Activated CD4-positive, alpha-beta T cell treated with anti-CD3 and anti-CD28 coated beads, Interleukin-2, amount 50 U/mL, for 24 hours (primary cell): Measurements from ENCODE around the gene GIMAP4.
"Not testable (repeated sequence)": the region's sequence is repeated elsewhere in the genome, so short reads cannot be mapped to it uniquely, and the experiment has no call there.

ENCODE experiments used
- DNase-seq, 2 donors: peaks; one replicate each; pipeline ENCODE4 v3.0.0-alpha.2; 2020; ENCODE audit warnings: low read depth in 1 of 2, low spot score in 1 of 2

GIMAP4 gene

GRCh38 chr7:150579979-150580637, 12.9 kb downstream of the GIMAP4 start:
- DNase-seq, result not testable (repeated sequence)

- DNase-seq, result no peak
Observed at GRCh38 chr7:150580638-150581394, 13.6 kb downstream of the GIMAP4 start.

GRCh38 chr7:150585199-150585598, 18.0 kb downstream of the GIMAP4 start:
- DNase-seq, result no peak

- DNase-seq, result no peak
Observed at GRCh38 chr7:150586068-150586784, 19.0 kb downstream of the GIMAP4 start.

- no peak for DNase-seq
Observed at GRCh38 chr7:150586785-150587152, 19.6 kb downstream of the GIMAP4 start.

GRCh38 chr7:150587551-150587950, 20.4 kb downstream of the GIMAP4 start:
- no peak for DNase-seq

- DNase-seq, result no peak
Observed at GRCh38 chr7:150594805-150595204, 27.6 kb downstream of the GIMAP4 start.

- DNase-seq, result no peak
Observed at GRCh38 chr7:150595361-150595760, 28.2 kb downstream of the GIMAP4 start.

GRCh38 chr7:150603600-150603999, 36.4 kb downstream of the GIMAP4 start:
- DNase-seq, result not testable (repeated sequence)

- DNase-seq, result no peak
Observed at GRCh38 chr7:150610233-150610632, 43.0 kb downstream of the GIMAP4 start.

GRCh38 chr7:150612925-150613324, 45.7 kb downstream of the GIMAP4 start:
- DNase-seq, result no peak

GRCh38 chr7:150613880-150614279, 46.7 kb downstream of the GIMAP4 start:
- DNase-seq, result no peak

GRCh38 chr7:150614426-150614825, 47.2 kb downstream of the GIMAP4 start:
- DNase-seq, result not testable (repeated sequence)

GRCh38 chr7:150615221-150615755, 48.1 kb downstream of the GIMAP4 start:
- not testable (repeated sequence) for DNase-seq

- no peak for DNase-seq
Observed at GRCh38 chr7:150620061-150620460, 52.9 kb downstream of the GIMAP4 start.

GRCh38 chr7:150620617-150621371, 53.6 kb downstream of the GIMAP4 start:
- no peak for DNase-seq

GRCh38 chr7:150621376-150621775, 54.2 kb downstream of the GIMAP4 start:
- DNase-seq, result no peak
